GM19193 (cell line): ENCODE measurements around the gene COPS6.

ENCODE experiments used
- POLR2A ChIP-seq: IDR thresholded peaks from 4 replicates; pipeline ENCODE4 v1.6.1; 2011; ENCODE audit not compliant: insufficient read depth, insufficient read length; ENCODE audit errors: extremely low read depth

Gene COPS6

DNA sequence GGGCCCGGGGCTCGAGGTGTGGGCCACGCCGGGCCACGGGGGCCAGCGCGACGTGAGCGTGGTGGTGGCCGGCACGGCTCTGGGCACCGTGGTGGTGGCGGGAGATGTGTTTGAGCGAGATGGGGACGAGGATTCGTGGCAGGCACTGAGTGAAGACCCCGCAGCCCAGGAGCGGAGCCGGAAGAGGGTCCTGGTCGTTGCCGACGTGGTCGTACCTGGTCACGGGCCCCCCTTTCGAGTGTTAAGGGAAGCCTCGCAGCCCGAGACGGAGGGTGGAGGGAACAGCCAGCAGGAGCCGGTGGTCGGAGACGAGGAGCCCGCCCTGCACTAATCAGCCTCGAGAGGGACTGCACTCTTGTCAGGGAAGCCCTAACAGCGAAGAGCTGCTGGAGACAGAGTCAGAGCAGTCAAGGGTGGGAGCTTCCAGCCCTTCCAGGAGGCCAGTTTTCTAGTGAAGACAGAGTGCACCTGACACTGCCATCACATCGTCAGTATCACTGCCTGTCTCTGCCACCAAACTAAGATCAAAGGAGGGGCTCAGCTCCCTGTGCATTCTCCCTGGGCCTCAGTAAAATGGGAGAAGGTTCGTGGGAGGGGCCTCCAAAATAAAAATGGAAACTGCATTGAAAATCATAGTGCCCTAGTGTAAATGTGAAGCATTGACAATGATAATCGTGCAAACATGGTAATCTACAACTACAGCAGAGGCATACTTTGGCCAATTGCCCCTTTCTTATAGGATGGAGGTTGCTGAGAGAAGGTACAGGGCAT is 39.3 kb downstream of the COPS6 start:
- TF ChIP-seq POLR2A = no peak

DNA sequence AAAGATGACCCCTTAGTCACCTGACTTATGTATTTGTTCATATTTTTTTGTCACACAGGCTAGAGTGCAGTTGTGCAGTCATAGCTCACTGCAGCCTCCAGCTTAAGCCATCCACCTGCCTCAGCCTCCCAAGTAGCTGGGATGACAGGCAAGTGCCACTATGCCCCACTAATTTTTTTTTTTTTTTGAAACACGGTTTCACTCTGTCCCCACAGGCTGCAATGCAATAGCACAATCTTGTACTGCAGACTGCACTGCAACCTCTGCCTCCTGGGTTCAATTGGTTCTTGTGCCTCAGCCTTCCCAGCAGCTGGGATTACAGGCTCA is 39.8 kb downstream of the COPS6 start:
- no peak for TF ChIP-seq POLR2A

DNA sequence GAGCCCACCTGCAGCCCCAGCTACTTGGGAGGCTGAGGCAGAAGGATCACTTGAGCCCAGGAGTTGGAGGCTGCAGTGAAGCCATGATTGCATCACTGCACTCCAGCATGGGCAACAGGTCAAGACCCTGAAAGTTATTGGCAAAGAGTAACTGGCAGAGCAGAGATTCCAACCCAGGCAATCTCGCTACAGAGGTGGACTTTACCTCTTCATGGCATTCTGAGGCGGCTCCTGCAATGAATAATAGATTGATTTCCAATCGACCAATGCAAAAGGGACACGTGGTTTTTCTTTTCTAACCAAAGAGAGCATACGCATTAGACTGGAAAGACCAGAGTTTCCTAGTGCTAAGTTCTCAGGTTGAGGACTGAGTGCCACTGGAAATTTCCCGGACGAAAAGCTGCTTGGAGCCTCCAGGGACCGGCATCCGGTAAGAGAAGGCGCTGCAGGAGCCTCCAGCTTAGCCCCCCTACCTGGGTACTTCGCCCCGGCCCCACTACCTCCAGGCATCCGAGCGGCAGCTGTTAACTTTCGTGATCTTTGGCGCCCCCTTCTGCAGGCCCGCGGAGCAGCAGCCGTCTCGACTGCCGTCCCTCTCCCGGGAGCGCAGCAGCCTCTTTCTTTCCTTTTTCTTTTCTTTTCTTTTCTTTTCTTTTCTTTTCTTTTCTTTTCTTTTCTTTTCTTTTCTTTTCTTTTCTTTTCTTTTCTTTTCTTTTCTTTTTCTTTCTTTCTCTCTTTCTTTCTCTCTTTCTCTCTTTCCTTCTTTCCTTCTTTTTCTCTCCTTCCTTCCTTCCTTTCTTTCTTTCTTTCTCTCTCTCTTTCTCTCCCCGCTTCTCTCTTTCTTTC is 42.1 kb downstream of the COPS6 start:
- TF ChIP-seq POLR2A = no peak

DNA sequence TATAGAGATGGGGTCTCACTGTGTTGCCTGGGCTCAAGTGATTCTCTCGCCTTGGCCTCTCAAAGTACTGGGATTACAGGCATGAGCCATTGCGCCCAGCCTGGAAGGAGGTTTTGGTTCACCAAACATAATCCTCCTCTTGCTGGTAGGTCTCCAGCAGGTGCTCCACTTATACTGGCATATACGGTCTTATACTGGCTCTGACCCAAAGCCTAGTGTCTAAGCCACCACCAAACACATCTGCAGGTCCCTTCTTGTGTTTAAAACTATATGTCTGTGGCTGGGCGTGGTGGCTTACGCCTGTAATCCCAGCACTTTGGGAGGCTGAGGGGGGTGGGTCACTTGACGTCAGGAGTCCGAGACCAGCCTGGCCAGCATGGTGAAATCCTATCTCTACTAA is 43.4 kb downstream of the COPS6 start:
- no peak for TF ChIP-seq POLR2A

DNA sequence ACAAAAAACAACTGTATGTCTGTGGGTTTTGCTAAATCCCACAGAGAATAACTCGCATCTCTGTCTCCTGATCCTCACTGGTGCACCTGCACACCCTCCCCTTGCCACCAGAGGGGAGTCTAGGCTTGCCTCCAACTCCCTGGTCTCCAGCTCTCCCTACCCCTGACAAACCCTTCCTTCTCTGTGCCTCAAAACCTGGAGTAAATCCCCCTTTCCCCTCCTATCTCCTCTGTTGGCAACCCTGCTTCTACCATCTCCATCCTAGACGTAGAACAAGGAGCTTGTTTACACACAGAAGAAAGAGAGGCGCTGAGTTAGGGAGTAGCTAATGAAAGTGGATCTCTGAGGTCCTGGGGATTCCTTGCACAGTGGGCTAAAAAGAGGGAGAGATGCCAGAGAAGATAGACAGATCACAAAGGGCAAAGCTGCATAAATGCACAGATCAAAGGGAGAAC is 44.0 kb downstream of the COPS6 start:
- no peak for TF ChIP-seq POLR2A

DNA sequence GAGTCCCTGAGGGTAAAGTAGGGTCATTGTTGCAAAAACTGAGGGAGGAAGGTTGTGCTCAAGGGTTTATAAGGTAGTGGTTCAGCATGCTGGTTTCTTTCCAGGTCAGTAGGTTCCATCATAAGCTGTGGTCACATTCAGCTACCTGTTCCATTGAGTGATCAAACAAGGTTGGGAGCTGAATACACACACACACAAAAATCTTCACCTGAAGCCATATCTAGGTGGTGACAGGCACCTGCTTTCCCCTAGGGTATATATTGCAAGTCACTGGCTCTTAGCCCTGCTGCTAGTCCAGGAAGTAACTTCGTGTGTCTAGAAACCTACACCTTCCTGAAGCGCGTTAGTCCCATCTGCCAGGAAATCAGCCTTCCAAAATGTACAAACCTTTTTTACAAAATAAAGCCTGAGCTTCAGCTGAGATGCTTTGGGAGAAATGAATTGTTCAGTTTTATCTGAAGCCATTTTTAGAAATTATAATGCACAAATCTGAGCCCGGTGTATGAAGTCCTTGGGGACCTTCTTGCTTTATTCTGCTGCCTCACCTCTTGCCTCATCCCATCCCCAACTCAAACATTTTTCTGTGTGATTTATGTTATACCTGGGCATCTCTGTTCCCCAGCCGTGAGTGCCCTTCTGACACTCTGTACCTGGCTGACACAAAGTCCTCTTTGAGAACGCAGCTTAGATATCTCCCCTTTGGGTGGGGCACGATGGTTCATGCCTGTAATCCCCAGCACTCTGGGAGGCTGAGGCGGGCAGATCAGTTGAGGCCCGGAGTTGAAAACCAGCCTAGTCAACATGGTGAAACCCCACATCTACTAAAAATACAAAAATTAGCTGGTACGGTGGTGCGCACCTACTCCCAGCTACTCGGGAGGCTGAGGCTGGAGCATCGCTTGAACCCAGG is 49.3 kb downstream of the COPS6 start:
- TF ChIP-seq POLR2A = no peak

DNA sequence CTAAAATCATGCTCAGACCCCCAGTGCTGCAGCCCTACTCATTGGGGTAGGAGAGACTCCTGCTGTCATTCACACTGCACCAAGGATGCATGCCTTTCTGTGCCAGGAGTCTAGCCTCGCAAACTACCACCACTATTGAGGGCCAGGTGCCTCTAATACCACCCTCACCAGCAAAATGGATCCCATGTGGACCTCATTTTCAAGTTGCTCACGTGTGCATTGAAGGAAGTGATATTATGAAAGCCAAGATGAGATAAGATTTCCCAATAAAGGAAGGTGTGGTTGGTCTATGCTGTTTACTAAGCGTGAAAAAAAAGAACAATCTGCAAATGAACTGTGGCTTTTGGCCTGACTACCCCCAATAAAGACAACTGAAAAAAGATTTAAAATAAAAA is 52.8 kb downstream of the COPS6 start:
- TF ChIP-seq POLR2A = no peak
